OCI-LY1 (cell line): ENCODE measurements around the gene PRSS1.

Source experiments
- CTCF ChIP-seq: fragments of 200-600 bp; sonication (generic), shearing (Covaris generic); IDR thresholded peaks from 2 replicates; pipeline ENCODE4 v1.5.1; 2017; ENCODE audit warnings: mild to moderate bottlenecking, antibody characterized with exemption, low read length, moderate library complexity, mixed read lengths
- EZH2 ChIP-seq: fragments of 200-600 bp; sonication (generic), shearing (Covaris generic); IDR thresholded peaks from 2 replicates; pipeline ENCODE4 v1.8.0; 2017; ENCODE audit warnings: borderline replicate concordance, mixed run types, mild to moderate bottlenecking, antibody characterized with exemption, low read length, moderate library complexity, mixed read lengths

GRCh38 chr7:142796001-142796500 lies 46.8 kb downstream of the PRSS1 start:
- no peak for TF ChIP-seq CTCF
- no peak for TF ChIP-seq EZH2
